Esophagus muscularis mucosa (tissue), 4 donors: ENCODE results near the gene TLR10. TPM values are rescaled to one million over a fixed set of nuclear protein-coding genes. Genes with fewer than 3 reads are reported as not detected.

Source experiments
- DNase-seq: peaks from one replicate; pipeline ENCODE4 v3.0.0-alpha.2; 2017; ENCODE audit errors: extremely low spot score
- H3K27ac ChIP-seq, 4 donors: fragments of 200-600 bp; sonication (generic); replicated peaks in 1 of 4; 1 replicate in 3 of 4; 2 replicates in 1 of 4; pipeline ENCODE4 v1.5.1; 2016 to 2019; ENCODE audit warnings: mild to moderate bottlenecking in 1 of 4
- H3K27me3 ChIP-seq, 4 donors: fragments of 200-600 bp; sonication (generic); one replicate each; pipeline versions ENCODE4 v1.5.1 to v1.6.0; 2016 to 2019
- H3K36me3 ChIP-seq, 4 donors: fragments of 200-600 bp; sonication (generic); one replicate each; pipeline ENCODE4 v1.5.1; 2016 to 2019
- H3K4me1 ChIP-seq, 4 donors: fragments of 200-600 bp; sonication (generic); one replicate each; pipeline ENCODE4 v1.5.1; 2016 to 2019
- H3K4me3 ChIP-seq, 4 donors: fragments of 200-600 bp; sonication (generic); 1 replicate in 2 of 4; 2 replicates in 2 of 4; pipeline ENCODE4 v1.5.1; 2016 to 2019; ENCODE audit warnings: mild to moderate bottlenecking in 4 of 4, moderate library complexity in 1 of 4
- H3K9me3 ChIP-seq, 4 donors: fragments of 200-600 bp; sonication (generic); 1 replicate in 3 of 4; 2 replicates in 1 of 4; pipeline ENCODE4 v1.5.1; 2016 to 2019
- EP300 ChIP-seq: sonication (generic); formaldehyde crosslinking; IDR thresholded peaks from one replicate; pipeline ENCODE4 v1.6.1; 2017; ENCODE audit warnings: antibody characterized with exemption
- POLR2A ChIP-seq: fragments of 450-650 bp; IDR thresholded peaks from one replicate; pipeline ENCODE4 v1.6.1; 2017; ENCODE audit warnings: antibody characterized with exemption, moderate library complexity, mild to moderate bottlenecking, low read depth
- POLR2AphosphoS5 ChIP-seq, 2 donors: sonication (generic); formaldehyde crosslinking; IDR thresholded peaks; one replicate each; pipeline ENCODE4 v1.6.1; 2017; ENCODE audit warnings: antibody characterized with exemption in 2 of 2
- WGBS: methylation state at CpG from one replicate; pipeline ENCODE4 v1.1.5; 2018; 5-methylcytosine and 5-hydroxymethylcytosine counted together
- intact Hi-C: fragments of 100-400 bp; cut with DNase I; formaldehyde crosslinking; loops from one replicate; pipeline ENCODE4 v1.15.1; 2023
- total RNA-seq, 4 donors: library from RNA; depleted of rRNA; stranded (reverse); fragments of >200 nt; gene quantifications; one replicate each; pipeline versions ENCODE4 v1.1.0 to v1.2.1, GENCODE V29; 2016
- TF ChIP-seq, protein P1 (sequence below), 3 experiments: fragments of 200-600 bp in 2 of 3; fragments of 450-650 bp in 1 of 3; sonication (generic) in 2 of 3; IDR thresholded peaks; one replicate each; pipeline ENCODE4 v1.5.1; 2017 to 2019; ENCODE audit warnings: antibody characterized with exemption in 3 of 3, mild to moderate bottlenecking in 2 of 3, moderate library complexity in 1 of 3

The TLR10 gene
- total RNA-seq, 4 donors from 2014 or later: 0.17 TPM; not detected in 3

DNA sequence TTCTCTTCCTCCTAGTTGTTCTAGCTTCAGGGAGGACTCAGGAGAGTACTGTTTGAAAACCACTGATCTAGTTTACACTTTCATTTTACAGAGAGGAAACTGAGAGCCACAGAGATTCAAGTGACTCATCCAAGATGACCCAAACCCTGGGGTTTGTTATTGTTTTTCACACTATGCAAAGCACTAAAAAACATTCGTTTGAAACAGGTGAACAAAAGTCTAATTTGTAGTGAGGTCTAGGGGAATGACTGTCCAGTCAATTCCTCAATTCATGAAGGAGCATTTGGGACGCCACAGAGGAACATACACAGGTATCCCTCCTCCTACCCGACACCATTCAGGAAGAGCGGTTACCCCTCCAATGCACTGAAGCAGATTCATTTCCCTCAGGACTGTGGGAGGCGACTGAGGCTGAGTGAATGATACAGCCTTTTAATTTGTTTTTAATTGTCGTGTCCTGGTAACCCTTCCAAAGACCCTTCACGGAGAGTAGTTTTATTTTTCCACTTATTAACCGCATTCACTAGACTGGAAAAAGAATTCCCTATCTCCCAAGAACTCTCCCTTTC lies 30.3 kb downstream of the TLR10 start:
- TF ChIP-seq EP300 (no peak), POLR2A (no peak), POLR2AphosphoS5 (IDR thresholded peaks at IDR 0.05) (no peak)
- TF ChIP-seq, protein P1, sequence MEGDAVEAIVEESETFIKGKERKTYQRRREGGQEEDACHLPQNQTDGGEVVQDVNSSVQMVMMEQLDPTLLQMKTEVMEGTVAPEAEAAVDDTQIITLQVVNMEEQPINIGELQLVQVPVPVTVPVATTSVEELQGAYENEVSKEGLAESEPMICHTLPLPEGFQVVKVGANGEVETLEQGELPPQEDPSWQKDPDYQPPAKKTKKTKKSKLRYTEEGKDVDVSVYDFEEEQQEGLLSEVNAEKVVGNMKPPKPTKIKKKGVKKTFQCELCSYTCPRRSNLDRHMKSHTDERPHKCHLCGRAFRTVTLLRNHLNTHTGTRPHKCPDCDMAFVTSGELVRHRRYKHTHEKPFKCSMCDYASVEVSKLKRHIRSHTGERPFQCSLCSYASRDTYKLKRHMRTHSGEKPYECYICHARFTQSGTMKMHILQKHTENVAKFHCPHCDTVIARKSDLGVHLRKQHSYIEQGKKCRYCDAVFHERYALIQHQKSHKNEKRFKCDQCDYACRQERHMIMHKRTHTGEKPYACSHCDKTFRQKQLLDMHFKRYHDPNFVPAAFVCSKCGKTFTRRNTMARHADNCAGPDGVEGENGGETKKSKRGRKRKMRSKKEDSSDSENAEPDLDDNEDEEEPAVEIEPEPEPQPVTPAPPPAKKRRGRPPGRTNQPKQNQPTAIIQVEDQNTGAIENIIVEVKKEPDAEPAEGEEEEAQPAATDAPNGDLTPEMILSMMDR (IDR thresholded peaks at IDR 0.05): no peak
- intact Hi-C loops: no loop called here
- H3K9me3 ChIP-seq: no peaks in the 10 kb centered on the region
- 46% methylated on average over 8 of the region's 8 CpGs for WGBS
- no peaks in the 10 kb centered on the region for H3K36me3 ChIP-seq
- peak overlapping the region; percentile 70 to 83 (median 77) for H3K27ac ChIP-seq
- peaks cover 7 to 25% (median 23%) of the 10 kb centered on the region in 4 donors for H3K4me1 ChIP-seq
- DNase-seq: no peak
- H3K4me3 ChIP-seq: peak overlapping the region; percentile 11 to 20 (median 14)
- no peaks in the 10 kb centered on the region for H3K27me3 ChIP-seq

DNA sequence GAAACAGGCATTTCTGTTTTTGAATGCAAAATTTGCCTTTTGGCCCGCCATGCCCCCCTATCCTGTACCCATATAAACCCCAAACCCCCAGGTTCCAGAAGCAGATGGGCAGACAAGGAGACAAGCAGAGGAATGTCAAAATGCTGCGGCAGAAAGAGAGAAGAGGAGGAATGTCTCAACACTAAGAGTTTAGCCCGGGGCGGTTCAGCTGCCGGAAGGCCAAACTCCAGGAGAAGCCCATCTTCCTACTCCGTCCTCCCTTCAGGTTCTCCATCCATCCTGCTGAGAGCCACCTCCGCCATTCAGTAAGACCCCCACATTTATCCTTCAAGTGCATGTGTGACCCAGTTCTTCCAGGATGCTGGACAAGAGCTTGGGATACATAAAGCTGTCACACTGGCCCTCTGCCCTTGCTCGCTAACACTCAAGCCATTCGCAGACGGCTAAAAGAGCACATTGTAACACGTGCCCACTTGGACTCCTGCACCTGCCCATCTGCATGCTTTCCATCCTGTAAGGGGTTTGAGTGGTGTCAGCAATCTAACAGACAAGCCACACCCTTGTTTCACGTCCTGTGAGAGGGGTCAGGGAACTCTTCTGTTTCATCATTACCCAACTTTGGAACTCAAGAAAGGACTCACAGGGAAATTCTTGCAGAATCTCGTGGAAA lies 31.3 kb downstream of the TLR10 start:
- TF ChIP-seq, protein P1 (IDR thresholded peaks at IDR 0.05): no peak
- TF ChIP-seq EP300 (no peak), POLR2A (no peak), POLR2AphosphoS5 (IDR thresholded peaks at IDR 0.05) (no peak)
- Histone ChIP-seq H3K36me3 (no peaks in the 10 kb centered on the region), H3K4me3 (no peak overlapping the region), H3K27me3 (no peaks in the 10 kb centered on the region), H3K4me1 (peaks cover 7 to 25% (median 23%) of the 10 kb centered on the region in 4 donors), H3K9me3 (no peaks in the 10 kb centered on the region), H3K27ac (peak overlapping the region in 3 of 4 donors; percentile 77 to 83 (median 77))
- 93% methylated on average over 13 of the region's 13 CpGs for WGBS
- intact Hi-C loops: no loop called here
- DNase-seq: no peak

DNA sequence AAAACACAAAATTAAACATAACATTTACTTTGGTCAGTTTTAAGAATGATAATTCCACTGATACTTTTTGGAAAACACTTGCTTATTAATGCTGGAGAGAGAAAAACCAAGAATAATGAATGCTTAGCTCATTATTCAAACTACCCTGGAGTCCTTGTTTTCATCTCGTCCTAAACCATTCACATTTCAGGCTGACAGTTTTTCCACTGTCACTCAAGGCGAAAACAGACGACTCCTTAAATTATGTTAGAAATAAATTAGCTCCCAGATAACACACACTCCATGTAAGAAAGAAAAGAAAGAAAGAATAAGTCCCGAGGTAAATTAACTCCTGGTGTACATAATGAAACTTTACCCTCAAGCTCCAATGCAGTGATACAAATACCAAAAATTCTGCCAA lies 33.5 kb downstream of the TLR10 start:
- intact Hi-C loops: no loop called here
- Histone ChIP-seq H3K27ac (no peak overlapping the region), H3K36me3 (no peaks in the 10 kb centered on the region), H3K4me3 (no peak overlapping the region), H3K4me1 (peaks cover 7 to 25% (median 23%) of the 10 kb centered on the region in 4 donors), H3K9me3 (no peaks in the 10 kb centered on the region), H3K27me3 (no peaks in the 10 kb centered on the region)
- DNase-seq: no peak
- no peak for TF ChIP-seq POLR2A
- TF ChIP-seq, protein P1 (IDR thresholded peaks at IDR 0.05): no peak
- no peak for TF ChIP-seq POLR2AphosphoS5 (IDR thresholded peaks at IDR 0.05)
- no peak for TF ChIP-seq EP300
- 77% methylated on average over 4 of the region's 4 CpGs for WGBS

DNA sequence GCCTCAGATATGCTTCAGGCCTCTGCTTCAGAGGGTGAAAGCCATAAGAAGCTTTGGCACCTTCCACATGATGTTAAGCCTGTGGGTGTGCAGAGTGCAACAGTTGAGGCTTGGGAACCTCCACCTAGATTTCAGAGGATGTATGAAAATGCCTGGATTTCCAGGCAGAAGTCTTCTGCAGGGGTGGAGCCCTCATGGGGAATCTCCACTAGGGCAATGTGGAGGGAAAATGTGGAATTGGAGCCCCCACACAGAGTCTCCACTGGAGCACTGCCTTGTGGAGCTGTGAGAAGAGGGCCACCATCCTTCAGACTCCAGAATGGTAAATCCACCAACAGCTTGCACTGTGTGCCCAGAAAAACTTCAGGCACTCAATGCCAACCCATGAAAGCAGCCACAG lies 35.2 kb downstream of the TLR10 start:
- H3K36me3 ChIP-seq: no peaks in the 10 kb centered on the region
- peaks cover 7 to 16% (median 12%) of the 10 kb centered on the region in 4 donors for H3K4me1 ChIP-seq
- H3K27me3 ChIP-seq: no peaks in the 10 kb centered on the region
- TF ChIP-seq, protein P1 (IDR thresholded peaks at IDR 0.05): no peak
- TF ChIP-seq POLR2A (no peak), POLR2AphosphoS5 (IDR thresholded peaks at IDR 0.05) (no peak), EP300 (no peak)
- H3K4me3 ChIP-seq: no peak overlapping the region
- no peak overlapping the region for H3K27ac ChIP-seq
- intact Hi-C loops: no loop called here
- no peak for DNase-seq
- H3K9me3 ChIP-seq: no peaks in the 10 kb centered on the region
